Mammary epithelial cell (primary cell): ENCODE results near the gene THUMPD3.

Experiments
- CTCF ChIP-seq, 2 donors: IDR thresholded peaks in 1 of 2; conservative IDR thresholded peaks in 1 of 2; 2 replicates each; pipeline ENCODE4 v1.5.1; 2011 to 2012; ENCODE audit warnings: inconsistent platforms in 2 of 2, low read length in 2 of 2, mild to moderate bottlenecking in 2 of 2, control low read depth in 1 of 2, low read depth in 1 of 2; ENCODE audit not compliant: insufficient read depth in 1 of 2; ENCODE audit errors: extremely low read depth in 1 of 2
- EZH2 ChIP-seq: IDR thresholded peaks from 2 replicates; pipeline ENCODE4 v1.6.1; 2012; ENCODE audit warnings: low read length, inconsistent platforms, borderline replicate concordance

DNA sequence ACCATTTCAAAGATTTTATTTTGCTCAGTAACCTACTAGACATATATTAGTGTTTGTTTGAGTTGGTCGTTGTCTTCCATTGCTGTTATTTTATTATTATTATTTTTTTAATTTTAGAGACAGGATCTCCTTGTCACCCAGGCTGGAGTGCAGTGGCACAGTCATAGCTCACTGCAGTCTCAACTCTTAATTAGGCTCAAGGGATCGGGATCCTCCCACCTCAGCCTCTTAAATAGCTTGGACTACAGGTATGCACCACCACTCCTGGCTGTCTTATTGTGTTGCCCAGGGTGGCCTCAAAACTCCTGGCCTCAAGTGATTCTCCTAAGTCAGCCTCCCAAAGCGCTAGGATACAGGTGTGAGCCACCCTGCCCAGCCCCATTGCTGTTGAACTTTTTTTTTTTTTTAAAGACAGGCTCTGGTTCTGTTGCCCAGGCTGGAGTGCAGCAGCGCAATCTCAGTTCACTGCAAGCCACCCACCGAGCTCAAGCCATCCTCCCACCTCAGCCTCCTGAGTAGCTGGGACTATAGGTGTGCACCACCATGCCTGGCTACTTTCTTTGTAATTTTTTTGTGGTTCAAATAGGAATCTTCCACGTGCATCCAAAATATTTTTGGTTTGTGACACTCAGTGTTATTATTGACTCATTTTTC, 52.8 kb downstream of the THUMPD3 start:
- no peak for TF ChIP-seq EZH2
- no peak for TF ChIP-seq CTCF (conservative IDR thresholded peaks at IDR 0.05 in 1 of 2, IDR thresholded peaks at IDR 0.05 in 1 of 2; ENCODE audit: extremely low read depth in 1 of 2, insufficient read depth in 1 of 2, low read depth in 1 of 2, low read length in 2 of 2)
